HepG2 (cell line): Measurements from ENCODE around the gene BAG5. TPM values are rescaled to one million over a fixed set of nuclear protein-coding genes. Genes with fewer than 3 reads are reported as not detected.

Source experiments
- ATAC-seq: fragments of 200-7000 bp; cut with Tn5 transposase; 3 replicates; pipeline ENCODE4 v1.9.1; 2020; ENCODE audit warnings: mild to moderate bottlenecking, moderate library complexity
- BruUV-seq: library from RNA; stranded (reverse); fragments of 400-500 nt; replicated peaks from 2 replicates; lab custom pipeline; 2021; lab: Mats Ljungman, UMichigan
- CTCF ChIA-PET: fragments of 300-600 bp; formaldehyde crosslinking; extraction: SDS; loops from one replicate; lab custom pipeline; 2021; ENCODE audit warnings: low total read pairs, inconsistent platforms, low intra/inter-chr PET ratio; lab: Yijun Ruan, JAX
- POLR2A ChIA-PET: fragments of 350-600 bp; sonication (Branson Sonifier 250); formaldehyde crosslinking; loops from one replicate; lab custom pipeline; 2020; ENCODE audit warnings: antibody characterized with exemption, inconsistent platforms; lab: Yijun Ruan, JAX
- DNase-seq: peaks from one replicate; pipeline ENCODE4 v3.0.0-alpha.2; 2015; ENCODE audit warnings: low spot score
- FAIRE-seq: peaks from 3 replicates; lab custom pipeline; 2011; peaks lifted over from hg19 to GRCh38; lab: Jason Lieb, UNC
- H2AFZ ChIP-seq: one replicate; pipeline ENCODE4 v1.6.1; 2011; ENCODE audit warnings: low read length, inconsistent platforms
- H3K27ac ChIP-seq: fragments of 300-600 bp; 3 replicates; pipeline ENCODE4 v1.8.0; 2011; ENCODE audit warnings: mixed run types, mild to moderate bottlenecking, mixed read lengths, low read length, inconsistent platforms; ENCODE audit not compliant: insufficient read depth; ENCODE audit errors: extremely low read length
- H3K27me3 ChIP-seq, 2 experiments: fragments of 200-600 bp in 1 of 2; 2 replicates in 1 of 2; 3 replicates in 1 of 2; pipeline versions ENCODE4 v1.6.0 to v1.8.0; 2011; ENCODE audit warnings: low read length in 2 of 2, mild to moderate bottlenecking in 2 of 2, moderate library complexity in 2 of 2, inconsistent platforms in 1 of 2; ENCODE audit not compliant: insufficient read depth in 2 of 2, control insufficient read depth in 1 of 2
- H3K36me3 ChIP-seq, 2 experiments: fragments of 200-600 bp in 1 of 2; replicated peaks in 1 of 2; 2 replicates in 1 of 2; 3 replicates in 1 of 2; pipeline versions ENCODE4 v1.5.1 to v1.8.0; 2011; ENCODE audit warnings: low read length in 2 of 2, inconsistent platforms in 1 of 2; ENCODE audit not compliant: insufficient read depth in 2 of 2, control insufficient read depth in 1 of 2
- H3K4me1 ChIP-seq: 2 replicates; pipeline ENCODE4 v1.5.1; 2012; ENCODE audit warnings: low read length, inconsistent platforms; ENCODE audit not compliant: insufficient read depth
- H3K4me2 ChIP-seq: 2 replicates; pipeline ENCODE4 v1.6.0; 2011; ENCODE audit warnings: low read depth, low read length, inconsistent platforms
- H3K4me3 ChIP-seq, 3 experiments: fragments of 200-600 bp in 1 of 3; sonication (generic), shearing (Covaris generic) in 1 of 3; replicated peaks in 1 of 3; 2 replicates each; pipeline ENCODE4 v1.5.1; 2011 to 2016; ENCODE audit warnings: low read length in 3 of 3, inconsistent platforms in 2 of 3, low read depth in 2 of 3, mild to moderate bottlenecking in 2 of 3, control low read depth in 1 of 3, mixed read lengths in 1 of 3; ENCODE audit not compliant: insufficient read depth in 1 of 3
- H3K79me2 ChIP-seq: one replicate; pipeline ENCODE4 v1.6.1; 2011; ENCODE audit warnings: low read length, inconsistent platforms; ENCODE audit not compliant: insufficient read depth
- H3K9ac ChIP-seq: 2 replicates; pipeline ENCODE4 v1.6.0; 2011; ENCODE audit warnings: mild to moderate bottlenecking, low read depth, low read length, inconsistent platforms; ENCODE audit not compliant: insufficient read depth
- H3K9me3 ChIP-seq: 2 replicates; pipeline ENCODE4 v1.5.1; 2012; ENCODE audit warnings: mild to moderate bottlenecking, low read length
- H4K20me1 ChIP-seq: 2 replicates; pipeline ENCODE4 v1.6.0; 2011; ENCODE audit warnings: inconsistent platforms, mild to moderate bottlenecking, low read length, moderate library complexity; ENCODE audit not compliant: insufficient read depth
- GABPB1 ChIP-seq: IDR thresholded peaks from 2 replicates; pipeline ENCODE4 v1.6.1; 2016; ENCODE audit warnings: mild to moderate bottlenecking, missing genetic modification reagents, moderate library complexity, missing compliant biosample characterization
- NFYC ChIP-seq: IDR thresholded peaks from 2 replicates; pipeline ENCODE4 v1.6.1; 2016; ENCODE audit warnings: missing genetic modification reagents, missing compliant biosample characterization
- NR1H2 ChIP-seq: sonication (generic); formaldehyde crosslinking; IDR thresholded peaks from 2 replicates; pipeline ENCODE4 v1.8.1; 2022; ENCODE audit warnings: low read depth, missing genetic modification reagents, borderline replicate concordance
- RAD21 ChIP-seq: fragments of 450-650 bp; formaldehyde crosslinking; IDR thresholded peaks from 2 replicates; pipeline ENCODE4 v1.5.0; 2020; ENCODE audit warnings: mild to moderate bottlenecking
- SP1 ChIP-seq, 2 experiments: fragments of 450-650 bp in 1 of 2; sonication (generic) in 1 of 2; formaldehyde crosslinking in 1 of 2; IDR thresholded peaks; 2 replicates each; pipeline versions ENCODE4 v1.4.0 to v1.6.1; 2016 to 2020; ENCODE audit warnings: missing genetic modification reagents in 1 of 2
- STAG1 ChIP-seq: sonication (generic); formaldehyde crosslinking; IDR thresholded peaks from 2 replicates; pipeline ENCODE4 v1.4.0; 2020; ENCODE audit warnings: missing genetic modification reagents
- ZKSCAN1 ChIP-seq: fragments of 150-350 bp; IDR thresholded peaks from 2 replicates; pipeline ENCODE4 v1.6.1; 2014; ENCODE audit warnings: low read length
- ZNF326 ChIP-seq: sonication (generic); formaldehyde crosslinking; IDR thresholded peaks from 2 replicates; pipeline ENCODE4 v1.4.0; 2020; ENCODE audit warnings: missing genetic modification reagents, borderline replicate concordance
- WGBS: methylation state at CpG from one replicate; pipeline ENCODE4 v1.1.6; 2017; ENCODE audit warnings: low lambda C conversion rate; 5-methylcytosine and 5-hydroxymethylcytosine counted together
- in situ Hi-C: cut with HindIII; loops from 2 replicates; pipeline ENCODE4 v1.10.0; 2017; ENCODE audit warnings: low pct_unique_long_range_greater_than_20kb; ENCODE audit not compliant: extremely low pct_ligation_motif_present
- intact Hi-C: fragments of 100-400 bp; cut with micrococcal nuclease; formaldehyde crosslinking; loops from one replicate; pipeline ENCODE4 v1.10.0; 2022; ENCODE audit not compliant: unreplicated experiment
- polyA plus RNA-seq, 8 experiments: library from polyadenylated mRNA; depleted of rRNA in 3 of 8; stranded (reverse) in 7 of 8; unstranded in 1 of 8; fragments of >200 nt; fragmentation: Illumina TruSeq in 4 of 8; extraction: Trizol in 4 of 8; gene quantifications; 2 replicates each; pipeline versions ENCODE4 v1.2.1 to v1.2.3, GENCODE V29; 2011 to 2016; ENCODE audit warnings: low read depth in 4 of 8, missing spikeins in 1 of 8, mixed read lengths in 1 of 8; ENCODE audit not compliant: insufficient read depth in 1 of 8
- total RNA-seq, 5 experiments: library from RNA; depleted of rRNA; stranded (reverse); fragments of >200 nt; fragmentation: Illumina TruSeq; extraction: Trizol; gene quantifications; 2 replicates each; pipeline ENCODE4 v1.2.3, GENCODE V29; 2016; ENCODE audit warnings: low read depth in 1 of 5
- TF ChIP-seq, protein P1 (sequence below): sonication (generic); formaldehyde crosslinking; IDR thresholded peaks from 2 replicates; pipeline ENCODE4 v1.5.0; 2020; ENCODE audit warnings: mild to moderate bottlenecking, missing genetic modification reagents, moderate library complexity
- TF ChIP-seq, protein P2 (sequence below): sonication (generic); formaldehyde crosslinking; IDR thresholded peaks from 2 replicates; pipeline ENCODE4 v1.4.0; 2020; ENCODE audit warnings: missing genetic modification reagents, borderline replicate concordance

Gene BAG5
- total and polyA plus RNA-seq, 2 of the 13 experiments (the other 11 are each of a cell fraction or from before 2014, with no cell fraction given), result 3.5 to 21.0 TPM

DNA sequence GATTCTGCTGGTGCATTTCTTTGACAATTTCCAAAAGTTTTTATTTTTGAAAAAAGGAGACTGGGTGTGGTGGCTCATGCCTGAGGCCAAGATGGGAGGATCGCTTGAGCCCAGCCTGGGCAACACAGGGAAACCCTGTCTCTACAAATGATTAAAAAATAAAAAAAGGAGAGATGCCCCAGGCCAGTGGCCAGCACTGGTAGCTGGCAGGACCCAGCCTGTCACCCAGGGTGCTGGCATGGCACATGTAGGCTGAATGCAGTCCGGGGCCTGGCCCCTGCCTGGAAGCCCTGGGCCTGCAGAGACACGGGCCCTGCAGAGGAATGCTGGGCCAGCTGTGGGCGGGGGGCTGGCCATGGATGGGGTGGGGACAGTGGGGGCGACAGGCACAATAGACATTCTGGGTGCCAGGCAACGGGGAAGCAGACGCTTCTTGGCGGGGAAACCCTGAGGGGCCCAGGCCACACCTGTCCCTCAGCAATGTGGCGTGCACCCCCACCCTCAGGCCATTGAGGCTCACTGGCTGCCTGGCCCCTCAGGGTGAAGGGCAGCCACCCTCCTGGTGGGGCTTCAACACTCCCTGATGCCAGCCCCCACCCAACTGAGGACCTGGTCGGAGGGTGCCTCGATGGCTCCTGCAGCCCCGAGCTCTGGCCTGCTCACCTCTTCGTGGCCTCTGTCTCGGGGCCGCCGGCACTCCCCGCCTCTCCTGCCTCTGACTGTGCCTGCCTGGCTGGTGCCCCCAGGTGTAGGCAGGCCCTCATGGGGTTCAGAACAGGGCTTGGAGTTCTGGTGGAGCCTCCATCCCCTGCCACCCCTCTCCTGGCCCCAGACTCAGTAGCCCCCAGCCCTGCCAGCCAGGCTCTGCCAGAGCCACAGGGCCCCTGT, 21.4 kb downstream of the BAG5 start:
- no peak for DNase-seq
- no peak overlapping the region for H3K27ac ChIP-seq

DNA sequence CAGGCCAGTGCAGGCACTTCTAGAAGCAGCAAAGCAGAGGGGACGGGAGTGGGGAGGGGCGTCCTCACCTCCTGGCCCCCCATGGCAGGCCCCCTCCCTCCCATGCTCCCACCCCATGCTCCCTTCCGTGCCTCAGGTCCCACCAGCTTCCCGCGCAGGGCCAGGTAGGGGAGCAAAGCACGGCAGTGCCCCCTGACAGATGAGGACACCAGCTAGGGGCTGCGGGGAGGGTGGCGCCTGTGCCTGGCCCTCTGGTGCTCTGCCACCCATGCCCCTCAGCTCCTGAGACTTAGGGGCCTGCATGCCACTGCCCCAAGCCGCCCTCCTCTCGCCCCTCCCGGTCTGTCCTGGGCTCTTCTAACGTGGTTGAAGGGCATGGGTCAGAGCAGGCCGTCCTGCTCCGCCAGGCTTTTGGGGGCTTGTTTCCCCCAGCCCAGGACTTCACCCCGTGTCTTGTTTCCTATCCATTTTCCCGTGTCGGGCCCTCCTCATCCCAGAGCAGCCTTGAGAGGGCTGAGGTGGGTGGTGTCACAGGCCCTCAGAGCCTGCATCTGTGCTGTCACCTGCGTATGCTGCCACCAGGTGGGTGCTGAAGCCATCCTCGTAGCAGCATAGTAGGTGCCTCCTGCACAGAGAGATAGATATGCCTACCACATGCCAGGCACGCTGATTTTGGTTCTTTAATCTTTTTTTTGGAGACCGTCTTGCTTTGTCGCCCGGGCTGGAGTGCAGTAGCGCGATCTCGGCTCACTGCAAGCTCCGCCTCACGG, 23.2 kb downstream of the BAG5 start:
- Histone ChIP-seq H3K27me3 (peaks cover 2 to 19% of the 10 kb centered on the region in 2 experiments; a peak in 2 of 5 replicates), H3K27ac (no peak overlapping the region), H4K20me1 (no peaks in the 10 kb centered on the region), H3K4me2 (no peak overlapping the region), H3K4me1 (peaks cover 57% of the 10 kb centered on the region), H3K79me2 (no peaks in the 10 kb centered on the region), H3K9ac (no peak overlapping the region), H3K36me3 (no peaks in the 10 kb centered on the region; a peak in 1 of 5 replicates), H3K9me3 (no peaks in the 10 kb centered on the region), H2AFZ (no peak overlapping the region), H3K4me3 (no peak overlapping the region)
- ChIA-PET POLR2A (interaction anchor here (0.9 to 6.9 kb wide), 2 partner anchors 10 to 15 kb away, joined by 4 to 37 read pairs; partner anchors contain the start of gene TRMT61A), CTCF (no interaction called here)
- no peak for FAIRE-seq
- intact Hi-C loops (no loop called here), in situ Hi-C loops (no loop called here)
- DNase-seq, result no peak
- 33% methylated on average over 13 of the region's 28 CpGs for WGBS
- ATAC-seq, result peak; percentile 38
- BruUV-seq, result no TSS peak
- TF ChIP-seq, protein P1, sequence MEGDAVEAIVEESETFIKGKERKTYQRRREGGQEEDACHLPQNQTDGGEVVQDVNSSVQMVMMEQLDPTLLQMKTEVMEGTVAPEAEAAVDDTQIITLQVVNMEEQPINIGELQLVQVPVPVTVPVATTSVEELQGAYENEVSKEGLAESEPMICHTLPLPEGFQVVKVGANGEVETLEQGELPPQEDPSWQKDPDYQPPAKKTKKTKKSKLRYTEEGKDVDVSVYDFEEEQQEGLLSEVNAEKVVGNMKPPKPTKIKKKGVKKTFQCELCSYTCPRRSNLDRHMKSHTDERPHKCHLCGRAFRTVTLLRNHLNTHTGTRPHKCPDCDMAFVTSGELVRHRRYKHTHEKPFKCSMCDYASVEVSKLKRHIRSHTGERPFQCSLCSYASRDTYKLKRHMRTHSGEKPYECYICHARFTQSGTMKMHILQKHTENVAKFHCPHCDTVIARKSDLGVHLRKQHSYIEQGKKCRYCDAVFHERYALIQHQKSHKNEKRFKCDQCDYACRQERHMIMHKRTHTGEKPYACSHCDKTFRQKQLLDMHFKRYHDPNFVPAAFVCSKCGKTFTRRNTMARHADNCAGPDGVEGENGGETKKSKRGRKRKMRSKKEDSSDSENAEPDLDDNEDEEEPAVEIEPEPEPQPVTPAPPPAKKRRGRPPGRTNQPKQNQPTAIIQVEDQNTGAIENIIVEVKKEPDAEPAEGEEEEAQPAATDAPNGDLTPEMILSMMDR (CRISPR knock-in tag), result peak; percentile 56
- peak; percentile 85 for TF ChIP-seq ZKSCAN1
- TF ChIP-seq RAD21 (CRISPR knock-in tag), result no peak
- TF ChIP-seq, protein P2, sequence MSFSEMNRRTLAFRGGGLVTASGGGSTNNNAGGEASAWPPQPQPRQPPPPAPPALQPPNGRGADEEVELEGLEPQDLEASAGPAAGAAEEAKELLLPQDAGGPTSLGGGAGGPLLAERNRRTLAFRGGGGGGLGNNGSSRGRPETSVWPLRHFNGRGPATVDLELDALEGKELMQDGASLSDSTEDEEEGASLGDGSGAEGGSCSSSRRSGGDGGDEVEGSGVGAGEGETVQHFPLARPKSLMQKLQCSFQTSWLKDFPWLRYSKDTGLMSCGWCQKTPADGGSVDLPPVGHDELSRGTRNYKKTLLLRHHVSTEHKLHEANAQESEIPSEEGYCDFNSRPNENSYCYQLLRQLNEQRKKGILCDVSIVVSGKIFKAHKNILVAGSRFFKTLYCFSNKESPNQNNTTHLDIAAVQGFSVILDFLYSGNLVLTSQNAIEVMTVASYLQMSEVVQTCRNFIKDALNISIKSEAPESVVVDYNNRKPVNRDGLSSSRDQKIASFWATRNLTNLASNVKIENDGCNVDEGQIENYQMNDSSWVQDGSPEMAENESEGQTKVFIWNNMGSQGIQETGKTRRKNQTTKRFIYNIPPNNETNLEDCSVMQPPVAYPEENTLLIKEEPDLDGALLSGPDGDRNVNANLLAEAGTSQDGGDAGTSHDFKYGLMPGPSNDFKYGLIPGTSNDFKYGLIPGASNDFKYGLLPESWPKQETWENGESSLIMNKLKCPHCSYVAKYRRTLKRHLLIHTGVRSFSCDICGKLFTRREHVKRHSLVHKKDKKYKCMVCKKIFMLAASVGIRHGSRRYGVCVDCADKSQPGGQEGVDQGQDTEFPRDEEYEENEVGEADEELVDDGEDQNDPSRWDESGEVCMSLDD, result no peak
- peak; percentile 67; the same call in 1 of the 2 replicates for TF ChIP-seq ZNF326 (CRISPR knock-in tag)
- TF ChIP-seq STAG1 (CRISPR knock-in tag), result peak; percentile 39
- no peak for TF ChIP-seq NFYC (CRISPR knock-in tag)

More for the DNA sequence above, 21.4 kb downstream of the BAG5 start:
- Histone ChIP-seq H2AFZ (no peak overlapping the region), H3K27me3 (peaks cover 2 to 19% of the 10 kb centered on the region in 2 experiments; a peak in 2 of 5 replicates), H3K9me3 (no peaks in the 10 kb centered on the region), H3K9ac (no peak overlapping the region), H3K4me2 (no peak overlapping the region), H4K20me1 (no peaks in the 10 kb centered on the region), H3K4me3 (no peak overlapping the region), H3K79me2 (no peaks in the 10 kb centered on the region), H3K4me1 (peaks cover 57% of the 10 kb centered on the region), H3K36me3 (no peaks in the 10 kb centered on the region)
- ChIA-PET POLR2A (interaction anchor here (2.0 to 6.9 kb wide), 2 partner anchors 12 to 23 kb away, joined by 7 to 37 read pairs; partner anchors contain the start of gene TRMT61A), CTCF (no interaction called here)
- intact Hi-C loops, result no loop called here
- FAIRE-seq (no peak), ATAC-seq (no peak)
- WGBS, result 21% methylated on average over 3 of the region's 17 CpGs
- in situ Hi-C loops, result no loop called here
- TF ChIP-seq NR1H2, result no peak
- TF ChIP-seq SP1 (IDR thresholded peaks at IDR 0.05), result no peak
- no peak for TF ChIP-seq SP1 (CRISPR knock-in tag; IDR thresholded peaks at IDR 0.05)
- TF ChIP-seq GABPB1 (CRISPR knock-in tag), result peak; percentile 19; the same call in 1 of the 2 replicates
- BruUV-seq, result no TSS peak
